ENCODE data around the gene ADM2. TPM values are rescaled to one million over a fixed set of nuclear protein-coding genes. Genes with fewer than 3 reads are reported as not detected.

Gene ADM2
- total and polyA plus RNA-seq, 2 of the 13 experiments (the other 11 are each of a cell fraction or from before 2014, with no cell fraction given) = 1.2 to 3.0 TPM

DNA sequence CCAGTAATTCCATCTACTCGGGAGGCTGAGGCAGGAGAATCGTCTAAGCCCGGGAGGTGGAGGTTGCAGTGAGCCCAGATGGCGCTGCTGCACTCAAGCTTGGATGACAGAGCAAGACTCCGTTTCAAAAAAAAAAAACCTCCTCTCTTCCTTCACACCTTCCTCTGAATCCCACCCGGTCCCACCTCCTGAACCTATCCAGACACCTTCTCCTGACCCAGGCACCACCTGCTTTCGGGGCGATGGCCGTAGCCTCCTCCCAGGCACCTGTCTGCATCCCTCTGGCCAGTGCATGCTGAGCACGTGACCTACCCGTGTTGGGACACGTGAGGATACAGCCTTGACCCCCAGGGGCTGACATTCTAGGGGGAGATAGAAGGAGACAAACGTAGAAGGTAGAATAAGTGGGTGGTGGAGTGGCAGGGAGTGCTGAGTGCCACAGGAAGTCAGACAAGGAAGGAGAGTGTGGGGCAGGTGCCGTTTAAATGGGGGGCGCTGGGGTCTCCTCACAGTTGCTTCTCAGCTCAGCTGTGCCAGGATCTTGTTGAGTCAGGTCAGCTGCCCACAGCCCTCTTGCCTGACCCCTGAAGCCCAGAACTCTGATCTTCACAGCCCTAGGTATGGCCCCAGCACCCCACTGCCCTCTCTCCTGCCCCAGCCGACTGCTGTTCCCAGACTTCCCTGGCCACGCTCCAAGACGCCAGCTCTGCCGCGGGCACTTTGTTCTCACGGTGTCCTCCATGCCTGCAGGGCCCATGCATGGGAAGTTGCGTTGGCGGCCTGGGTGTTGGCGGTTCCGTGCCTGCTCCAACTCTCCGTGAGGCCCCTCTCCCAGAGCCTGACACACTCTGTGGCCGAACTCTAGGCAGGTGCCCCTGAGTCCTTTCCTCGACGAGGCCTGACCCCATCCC, 4.1 kb downstream of the ADM2 start (continued):
- TF ChIP-seq, protein P1, sequence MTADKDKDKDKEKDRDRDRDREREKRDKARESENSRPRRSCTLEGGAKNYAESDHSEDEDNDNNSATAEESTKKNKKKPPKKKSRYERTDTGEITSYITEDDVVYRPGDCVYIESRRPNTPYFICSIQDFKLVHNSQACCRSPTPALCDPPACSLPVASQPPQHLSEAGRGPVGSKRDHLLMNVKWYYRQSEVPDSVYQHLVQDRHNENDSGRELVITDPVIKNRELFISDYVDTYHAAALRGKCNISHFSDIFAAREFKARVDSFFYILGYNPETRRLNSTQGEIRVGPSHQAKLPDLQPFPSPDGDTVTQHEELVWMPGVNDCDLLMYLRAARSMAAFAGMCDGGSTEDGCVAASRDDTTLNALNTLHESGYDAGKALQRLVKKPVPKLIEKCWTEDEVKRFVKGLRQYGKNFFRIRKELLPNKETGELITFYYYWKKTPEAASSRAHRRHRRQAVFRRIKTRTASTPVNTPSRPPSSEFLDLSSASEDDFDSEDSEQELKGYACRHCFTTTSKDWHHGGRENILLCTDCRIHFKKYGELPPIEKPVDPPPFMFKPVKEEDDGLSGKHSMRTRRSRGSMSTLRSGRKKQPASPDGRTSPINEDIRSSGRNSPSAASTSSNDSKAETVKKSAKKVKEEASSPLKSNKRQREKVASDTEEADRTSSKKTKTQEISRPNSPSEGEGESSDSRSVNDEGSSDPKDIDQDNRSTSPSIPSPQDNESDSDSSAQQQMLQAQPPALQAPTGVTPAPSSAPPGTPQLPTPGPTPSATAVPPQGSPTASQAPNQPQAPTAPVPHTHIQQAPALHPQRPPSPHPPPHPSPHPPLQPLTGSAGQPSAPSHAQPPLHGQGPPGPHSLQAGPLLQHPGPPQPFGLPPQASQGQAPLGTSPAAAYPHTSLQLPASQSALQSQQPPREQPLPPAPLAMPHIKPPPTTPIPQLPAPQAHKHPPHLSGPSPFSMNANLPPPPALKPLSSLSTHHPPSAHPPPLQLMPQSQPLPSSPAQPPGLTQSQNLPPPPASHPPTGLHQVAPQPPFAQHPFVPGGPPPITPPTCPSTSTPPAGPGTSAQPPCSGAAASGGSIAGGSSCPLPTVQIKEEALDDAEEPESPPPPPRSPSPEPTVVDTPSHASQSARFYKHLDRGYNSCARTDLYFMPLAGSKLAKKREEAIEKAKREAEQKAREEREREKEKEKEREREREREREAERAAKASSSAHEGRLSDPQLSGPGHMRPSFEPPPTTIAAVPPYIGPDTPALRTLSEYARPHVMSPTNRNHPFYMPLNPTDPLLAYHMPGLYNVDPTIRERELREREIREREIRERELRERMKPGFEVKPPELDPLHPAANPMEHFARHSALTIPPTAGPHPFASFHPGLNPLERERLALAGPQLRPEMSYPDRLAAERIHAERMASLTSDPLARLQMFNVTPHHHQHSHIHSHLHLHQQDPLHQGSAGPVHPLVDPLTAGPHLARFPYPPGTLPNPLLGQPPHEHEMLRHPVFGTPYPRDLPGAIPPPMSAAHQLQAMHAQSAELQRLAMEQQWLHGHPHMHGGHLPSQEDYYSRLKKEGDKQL (CRISPR knock-in tag; IDR thresholded peaks at IDR 0.05; ENCODE audit: low read depth) = peak; percentile 32; the same call in 1 of the 2 replicates
- no peak for TF ChIP-seq ZSCAN20 (CRISPR knock-in tag; IDR thresholded peaks at IDR 0.05; ENCODE audit: borderline replicate concordance)
- TF ChIP-seq NRL (CRISPR knock-in tag; IDR thresholded peaks at IDR 0.05; ENCODE audit: borderline replicate concordance) = peak; percentile 66
- TF ChIP-seq, protein P2, sequence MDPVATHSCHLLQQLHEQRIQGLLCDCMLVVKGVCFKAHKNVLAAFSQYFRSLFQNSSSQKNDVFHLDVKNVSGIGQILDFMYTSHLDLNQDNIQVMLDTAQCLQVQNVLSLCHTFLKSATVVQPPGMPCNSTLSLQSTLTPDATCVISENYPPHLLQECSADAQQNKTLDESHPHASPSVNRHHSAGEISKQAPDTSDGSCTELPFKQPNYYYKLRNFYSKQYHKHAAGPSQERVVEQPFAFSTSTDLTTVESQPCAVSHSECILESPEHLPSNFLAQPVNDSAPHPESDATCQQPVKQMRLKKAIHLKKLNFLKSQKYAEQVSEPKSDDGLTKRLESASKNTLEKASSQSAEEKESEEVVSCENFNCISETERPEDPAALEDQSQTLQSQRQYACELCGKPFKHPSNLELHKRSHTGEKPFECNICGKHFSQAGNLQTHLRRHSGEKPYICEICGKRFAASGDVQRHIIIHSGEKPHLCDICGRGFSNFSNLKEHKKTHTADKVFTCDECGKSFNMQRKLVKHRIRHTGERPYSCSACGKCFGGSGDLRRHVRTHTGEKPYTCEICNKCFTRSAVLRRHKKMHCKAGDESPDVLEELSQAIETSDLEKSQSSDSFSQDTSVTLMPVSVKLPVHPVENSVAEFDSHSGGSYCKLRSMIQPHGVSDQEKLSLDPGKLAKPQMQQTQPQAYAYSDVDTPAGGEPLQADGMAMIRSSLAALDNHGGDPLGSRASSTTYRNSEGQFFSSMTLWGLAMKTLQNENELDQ (CRISPR knock-in tag; IDR thresholded peaks at IDR 0.05; ENCODE audit: borderline replicate concordance) = no peak
- TF ChIP-seq, protein P3, sequence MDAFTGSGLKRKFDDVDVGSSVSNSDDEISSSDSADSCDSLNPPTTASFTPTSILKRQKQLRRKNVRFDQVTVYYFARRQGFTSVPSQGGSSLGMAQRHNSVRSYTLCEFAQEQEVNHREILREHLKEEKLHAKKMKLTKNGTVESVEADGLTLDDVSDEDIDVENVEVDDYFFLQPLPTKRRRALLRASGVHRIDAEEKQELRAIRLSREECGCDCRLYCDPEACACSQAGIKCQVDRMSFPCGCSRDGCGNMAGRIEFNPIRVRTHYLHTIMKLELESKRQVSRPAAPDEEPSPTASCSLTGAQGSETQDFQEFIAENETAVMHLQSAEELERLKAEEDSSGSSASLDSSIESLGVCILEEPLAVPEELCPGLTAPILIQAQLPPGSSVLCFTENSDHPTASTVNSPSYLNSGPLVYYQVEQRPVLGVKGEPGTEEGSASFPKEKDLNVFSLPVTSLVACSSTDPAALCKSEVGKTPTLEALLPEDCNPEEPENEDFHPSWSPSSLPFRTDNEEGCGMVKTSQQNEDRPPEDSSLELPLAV (CRISPR knock-in tag; conservative IDR thresholded peaks at IDR 0.05; ENCODE audit: low read depth) = no peak
- no peak for TF ChIP-seq NFATC3 (CRISPR knock-in tag; IDR thresholded peaks at IDR 0.05)
- no peak for TF ChIP-seq ETV5 (CRISPR knock-in tag; IDR thresholded peaks at IDR 0.05; ENCODE audit: borderline replicate concordance)
- 0 out of 2 replicates have a peak, but pooled peaks have one; percentile 62 for TF ChIP-seq ZNF782 (CRISPR knock-in tag; IDR thresholded peaks at IDR 0.05; ENCODE audit: borderline replicate concordance)
- TF ChIP-seq GPN1 (CRISPR knock-in tag; IDR thresholded peaks at IDR 0.05; ENCODE audit: borderline replicate concordance) = no peak
- TF ChIP-seq PTBP1 (IDR thresholded peaks at IDR 0.05; ENCODE audit: low read depth, low read length, poor library complexity, severe bottlenecking) = no peak
- no peak for TF ChIP-seq SOX13 (IDR thresholded peaks at IDR 0.05)
- TF ChIP-seq SOX13 (CRISPR knock-in tag; conservative IDR thresholded peaks at IDR 0.05 in 1 of 2, IDR thresholded peaks at IDR 0.05 in 1 of 2) = peak in 1 of 2 experiments; percentile 39; a peak in 2 of 4 replicates
- TF ChIP-seq, protein P4, sequence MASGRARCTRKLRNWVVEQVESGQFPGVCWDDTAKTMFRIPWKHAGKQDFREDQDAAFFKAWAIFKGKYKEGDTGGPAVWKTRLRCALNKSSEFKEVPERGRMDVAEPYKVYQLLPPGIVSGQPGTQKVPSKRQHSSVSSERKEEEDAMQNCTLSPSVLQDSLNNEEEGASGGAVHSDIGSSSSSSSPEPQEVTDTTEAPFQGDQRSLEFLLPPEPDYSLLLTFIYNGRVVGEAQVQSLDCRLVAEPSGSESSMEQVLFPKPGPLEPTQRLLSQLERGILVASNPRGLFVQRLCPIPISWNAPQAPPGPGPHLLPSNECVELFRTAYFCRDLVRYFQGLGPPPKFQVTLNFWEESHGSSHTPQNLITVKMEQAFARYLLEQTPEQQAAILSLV (CRISPR knock-in tag; IDR thresholded peaks at IDR 0.05; ENCODE audit: borderline replicate concordance) = peak; percentile 91; the same call in 1 of the 2 replicates
- TF ChIP-seq, protein P5, sequence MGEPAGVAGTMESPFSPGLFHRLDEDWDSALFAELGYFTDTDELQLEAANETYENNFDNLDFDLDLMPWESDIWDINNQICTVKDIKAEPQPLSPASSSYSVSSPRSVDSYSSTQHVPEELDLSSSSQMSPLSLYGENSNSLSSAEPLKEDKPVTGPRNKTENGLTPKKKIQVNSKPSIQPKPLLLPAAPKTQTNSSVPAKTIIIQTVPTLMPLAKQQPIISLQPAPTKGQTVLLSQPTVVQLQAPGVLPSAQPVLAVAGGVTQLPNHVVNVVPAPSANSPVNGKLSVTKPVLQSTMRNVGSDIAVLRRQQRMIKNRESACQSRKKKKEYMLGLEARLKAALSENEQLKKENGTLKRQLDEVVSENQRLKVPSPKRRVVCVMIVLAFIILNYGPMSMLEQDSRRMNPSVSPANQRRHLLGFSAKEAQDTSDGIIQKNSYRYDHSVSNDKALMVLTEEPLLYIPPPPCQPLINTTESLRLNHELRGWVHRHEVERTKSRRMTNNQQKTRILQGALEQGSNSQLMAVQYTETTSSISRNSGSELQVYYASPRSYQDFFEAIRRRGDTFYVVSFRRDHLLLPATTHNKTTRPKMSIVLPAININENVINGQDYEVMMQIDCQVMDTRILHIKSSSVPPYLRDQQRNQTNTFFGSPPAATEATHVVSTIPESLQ (CRISPR knock-in tag; conservative IDR thresholded peaks at IDR 0.05) = no peak

All from HepG2 (cell line).